ENCODE measurements around the gene RBPMS2.

Gene RBPMS2

GRCh38 chr15:64773606-64774005, 1.8 kb downstream of the RBPMS2 start:
- H3K27me3 ChIP-seq (ENCODE audit: control insufficient read depth in 5 of 5, insufficient read depth in 4 of 5, low read length in 5 of 5): peaks cover 0 to 8% (median 0%) of the 10 kb centered on the region in 5 donors
- peaks cover 2 to 32% (median 20%) of the 10 kb centered on the region in 5 donors for H3K4me1 ChIP-seq (ENCODE audit: control insufficient read depth in 5 of 5, insufficient read depth in 5 of 5, low read length in 5 of 5)
- no peak overlapping the region for H3K4me3 ChIP-seq (ENCODE audit: low read depth in 1 of 5, low read length in 5 of 5)
- H3K36me3 ChIP-seq (ENCODE audit: control insufficient read depth in 5 of 5, insufficient read depth in 5 of 5, low read length in 5 of 5): no peaks in the 10 kb centered on the region
- H3K9ac ChIP-seq (ENCODE audit: low read length in 5 of 5): no peak overlapping the region
- peak overlapping the region; percentile 63 for H3K27ac ChIP-seq (ENCODE audit: low read depth, low read length)
- H3K9me3 ChIP-seq (ENCODE audit: control insufficient read depth in 5 of 5, low read length in 5 of 5): no peaks in the 10 kb centered on the region

- Histone ChIP-seq H3K9me3 (ENCODE audit: control insufficient read depth in 5 of 5, low read length in 5 of 5) (no peaks in the 10 kb centered on the region), H3K4me1 (ENCODE audit: control insufficient read depth in 5 of 5, insufficient read depth in 5 of 5, low read length in 5 of 5) (peaks cover 2 to 32% (median 20%) of the 10 kb centered on the region in 5 donors), H3K4me3 (ENCODE audit: low read depth in 1 of 5, low read length in 5 of 5) (no peak overlapping the region), H3K27me3 (ENCODE audit: control insufficient read depth in 5 of 5, insufficient read depth in 4 of 5, low read length in 5 of 5) (peaks cover 0 to 8% (median 0%) of the 10 kb centered on the region in 5 donors), H3K36me3 (ENCODE audit: control insufficient read depth in 5 of 5, insufficient read depth in 5 of 5, low read length in 5 of 5) (no peaks in the 10 kb centered on the region), H3K27ac (ENCODE audit: low read depth, low read length) (no peak overlapping the region), H3K9ac (ENCODE audit: low read length in 5 of 5) (no peak overlapping the region)
These were observed 2.4 kb downstream of the RBPMS2 start for GRCh38 chr15:64772964-64773363.

DNA sequence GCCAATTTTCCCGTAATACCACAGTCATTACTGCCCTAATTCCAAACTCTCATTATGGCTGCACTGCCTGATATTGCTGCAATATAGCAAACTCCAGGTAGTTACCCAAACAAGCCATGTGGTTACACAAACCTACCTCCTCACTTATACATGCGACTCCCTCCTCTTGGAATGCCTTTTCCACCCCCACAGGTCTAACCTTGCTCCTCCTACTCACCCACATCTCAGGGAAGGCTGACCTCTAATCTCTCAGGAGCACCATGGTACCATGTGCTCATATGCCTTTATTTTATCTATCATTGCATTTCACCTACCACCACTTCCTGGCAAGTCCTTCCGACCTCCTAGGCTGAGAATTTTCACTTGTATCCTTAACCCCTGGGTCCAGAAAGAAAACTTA, 2.9 kb downstream of the RBPMS2 start:
- no peaks in the 10 kb centered on the region for H3K9me3 ChIP-seq (ENCODE audit: control insufficient read depth in 5 of 5, low read length in 5 of 5)

GRCh38 chr15:64770626-64771025, 4.8 kb downstream of the RBPMS2 start:
- Histone ChIP-seq H3K27me3 (ENCODE audit: control insufficient read depth in 5 of 5, insufficient read depth in 4 of 5, low read length in 5 of 5) (peaks cover 0 to 8% (median 0%) of the 10 kb centered on the region in 5 donors), H3K36me3 (ENCODE audit: control insufficient read depth in 5 of 5, insufficient read depth in 5 of 5, low read length in 5 of 5) (no peaks in the 10 kb centered on the region), H3K27ac (ENCODE audit: low read depth, low read length) (no peak overlapping the region), H3K4me3 (ENCODE audit: low read depth in 1 of 5, low read length in 5 of 5) (no peak overlapping the region), H3K9ac (ENCODE audit: low read length in 5 of 5) (no peak overlapping the region), H3K9me3 (ENCODE audit: control insufficient read depth in 5 of 5, low read length in 5 of 5) (no peaks in the 10 kb centered on the region), H3K4me1 (ENCODE audit: control insufficient read depth in 5 of 5, insufficient read depth in 5 of 5, low read length in 5 of 5) (peaks cover 0 to 17% (median 9%) of the 10 kb centered on the region in 5 donors)

More for the DNA sequence above, 2.9 kb downstream of the RBPMS2 start:
- Histone ChIP-seq H3K4me3 (ENCODE audit: low read depth in 1 of 5, low read length in 5 of 5) (no peak overlapping the region), H3K27ac (ENCODE audit: low read depth, low read length) (no peak overlapping the region), H3K4me1 (ENCODE audit: control insufficient read depth in 5 of 5, insufficient read depth in 5 of 5, low read length in 5 of 5) (peaks cover 2 to 32% (median 20%) of the 10 kb centered on the region in 5 donors), H3K27me3 (ENCODE audit: control insufficient read depth in 5 of 5, insufficient read depth in 4 of 5, low read length in 5 of 5) (peaks cover 0 to 8% (median 0%) of the 10 kb centered on the region in 5 donors), H3K9ac (ENCODE audit: low read length in 5 of 5) (no peak overlapping the region), H3K36me3 (ENCODE audit: control insufficient read depth in 5 of 5, insufficient read depth in 5 of 5, low read length in 5 of 5) (no peaks in the 10 kb centered on the region)

GRCh38 chr15:64767203-64767602, 8.2 kb downstream of the RBPMS2 start:
- H3K9ac ChIP-seq (ENCODE audit: low read length in 5 of 5): no peak overlapping the region
- no peaks in the 10 kb centered on the region for H3K9me3 ChIP-seq (ENCODE audit: control insufficient read depth in 5 of 5, low read length in 5 of 5)
- H3K27me3 ChIP-seq (ENCODE audit: control insufficient read depth in 5 of 5, insufficient read depth in 4 of 5, low read length in 5 of 5): no peaks in the 10 kb centered on the region
- peaks cover 0 to 15% (median 10%) of the 10 kb centered on the region in 5 donors for H3K4me1 ChIP-seq (ENCODE audit: control insufficient read depth in 5 of 5, insufficient read depth in 5 of 5, low read length in 5 of 5)
- H3K27ac ChIP-seq (ENCODE audit: low read depth, low read length): no peak overlapping the region
- H3K36me3 ChIP-seq (ENCODE audit: control insufficient read depth in 5 of 5, insufficient read depth in 5 of 5, low read length in 5 of 5): no peaks in the 10 kb centered on the region
- H3K4me3 ChIP-seq (ENCODE audit: low read depth in 1 of 5, low read length in 5 of 5): no peak overlapping the region

GRCh38 chr15:64766058-64766457, 9.3 kb downstream of the RBPMS2 start:
- H3K4me3 ChIP-seq (ENCODE audit: low read depth in 1 of 5, low read length in 5 of 5): no peak overlapping the region
- H3K9me3 ChIP-seq (ENCODE audit: control insufficient read depth in 5 of 5, low read length in 5 of 5): no peaks in the 10 kb centered on the region
- no peak overlapping the region for H3K9ac ChIP-seq (ENCODE audit: low read length in 5 of 5)
- H3K27me3 ChIP-seq (ENCODE audit: control insufficient read depth in 5 of 5, insufficient read depth in 4 of 5, low read length in 5 of 5): no peaks in the 10 kb centered on the region
- H3K36me3 ChIP-seq (ENCODE audit: control insufficient read depth in 5 of 5, insufficient read depth in 5 of 5, low read length in 5 of 5): no peaks in the 10 kb centered on the region
- no peak overlapping the region for H3K27ac ChIP-seq (ENCODE audit: low read depth, low read length)
- peaks cover 0 to 12% (median 10%) of the 10 kb centered on the region in 5 donors for H3K4me1 ChIP-seq (ENCODE audit: control insufficient read depth in 5 of 5, insufficient read depth in 5 of 5, low read length in 5 of 5)

GRCh38 chr15:64763874-64764273, 11.5 kb downstream of the RBPMS2 start:
- Histone ChIP-seq H3K4me1 (ENCODE audit: control insufficient read depth in 5 of 5, insufficient read depth in 5 of 5, low read length in 5 of 5) (peaks cover 0 to 12% (median 10%) of the 10 kb centered on the region in 5 donors), H3K9me3 (ENCODE audit: control insufficient read depth in 5 of 5, low read length in 5 of 5) (no peaks in the 10 kb centered on the region), H3K9ac (ENCODE audit: low read length in 5 of 5) (peak overlapping the region in 1 of 5 donors; percentile 22), H3K36me3 (ENCODE audit: control insufficient read depth in 5 of 5, insufficient read depth in 5 of 5, low read length in 5 of 5) (no peaks in the 10 kb centered on the region), H3K4me3 (ENCODE audit: low read depth in 1 of 5, low read length in 5 of 5) (no peak overlapping the region), H3K27me3 (ENCODE audit: control insufficient read depth in 5 of 5, insufficient read depth in 4 of 5, low read length in 5 of 5) (no peaks in the 10 kb centered on the region), H3K27ac (ENCODE audit: low read depth, low read length) (no peak overlapping the region)

DNA sequence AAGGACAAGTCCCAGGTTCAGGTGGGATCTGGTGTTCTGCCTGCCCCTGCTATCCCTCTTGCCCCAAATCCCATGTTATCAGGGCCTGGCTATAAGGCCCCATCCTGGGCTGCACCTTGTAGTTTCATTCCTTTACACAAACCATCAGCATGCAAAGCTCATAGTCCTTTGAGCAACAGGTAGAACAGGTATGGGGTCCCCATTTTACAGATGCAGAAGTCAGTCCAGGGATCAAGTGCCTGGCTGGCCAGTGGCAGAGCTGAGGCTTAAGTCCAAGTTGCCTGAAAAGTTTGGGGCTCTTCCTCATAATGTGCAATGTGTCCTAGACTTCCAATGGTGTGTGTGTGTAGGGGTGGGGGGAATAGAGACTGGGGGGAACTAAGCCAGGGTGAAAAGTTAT, 11.9 kb downstream of the RBPMS2 start:
- Histone ChIP-seq H3K4me1 (ENCODE audit: control insufficient read depth in 5 of 5, insufficient read depth in 5 of 5, low read length in 5 of 5) (peaks cover 0 to 12% (median 10%) of the 10 kb centered on the region in 5 donors), H3K27me3 (ENCODE audit: control insufficient read depth in 5 of 5, insufficient read depth in 4 of 5, low read length in 5 of 5) (no peaks in the 10 kb centered on the region), H3K27ac (ENCODE audit: low read depth, low read length) (no peak overlapping the region), H3K9me3 (ENCODE audit: control insufficient read depth in 5 of 5, low read length in 5 of 5) (no peaks in the 10 kb centered on the region), H3K36me3 (ENCODE audit: control insufficient read depth in 5 of 5, insufficient read depth in 5 of 5, low read length in 5 of 5) (no peaks in the 10 kb centered on the region), H3K9ac (ENCODE audit: low read length in 5 of 5) (no peak overlapping the region), H3K4me3 (ENCODE audit: low read depth in 1 of 5, low read length in 5 of 5) (no peak overlapping the region)

- Histone ChIP-seq H3K27me3 (ENCODE audit: control insufficient read depth in 5 of 5, insufficient read depth in 4 of 5, low read length in 5 of 5) (no peaks in the 10 kb centered on the region), H3K36me3 (ENCODE audit: control insufficient read depth in 5 of 5, insufficient read depth in 5 of 5, low read length in 5 of 5) (no peaks in the 10 kb centered on the region), H3K9ac (ENCODE audit: low read length in 5 of 5) (no peak overlapping the region), H3K27ac (ENCODE audit: low read depth, low read length) (no peak overlapping the region), H3K9me3 (ENCODE audit: control insufficient read depth in 5 of 5, low read length in 5 of 5) (no peaks in the 10 kb centered on the region), H3K4me1 (ENCODE audit: control insufficient read depth in 5 of 5, insufficient read depth in 5 of 5, low read length in 5 of 5) (peaks cover 0 to 12% (median 10%) of the 10 kb centered on the region in 5 donors), H3K4me3 (ENCODE audit: low read depth in 1 of 5, low read length in 5 of 5) (no peak overlapping the region)
These were observed 12.4 kb downstream of the RBPMS2 start for GRCh38 chr15:64763021-64763420.

- H3K9me3 ChIP-seq (ENCODE audit: control insufficient read depth in 5 of 5, low read length in 5 of 5): no peaks in the 10 kb centered on the region
- no peaks in the 10 kb centered on the region for H3K36me3 ChIP-seq (ENCODE audit: control insufficient read depth in 5 of 5, insufficient read depth in 5 of 5, low read length in 5 of 5)
- H3K9ac ChIP-seq (ENCODE audit: low read length in 5 of 5): no peak overlapping the region
- no peak overlapping the region for H3K27ac ChIP-seq (ENCODE audit: low read depth, low read length)
- no peak overlapping the region for H3K4me3 ChIP-seq (ENCODE audit: low read depth in 1 of 5, low read length in 5 of 5)
- H3K27me3 ChIP-seq (ENCODE audit: control insufficient read depth in 5 of 5, insufficient read depth in 4 of 5, low read length in 5 of 5): no peaks in the 10 kb centered on the region
- peaks cover 0 to 12% (median 10%) of the 10 kb centered on the region in 5 donors for H3K4me1 ChIP-seq (ENCODE audit: control insufficient read depth in 5 of 5, insufficient read depth in 5 of 5, low read length in 5 of 5)
These were observed 12.8 kb downstream of the RBPMS2 start for GRCh38 chr15:64762546-64762945.

Data from subcutaneous abdominal adipose tissue (tissue), 5 donors.